GM18519 (cell line): ENCODE data around the gene PSORS1C2.
"Not testable (repeated sequence)": the region's sequence is repeated elsewhere in the genome, so short reads cannot be mapped to it uniquely, and the experiment has no call there.

Experiments used
- ATAC-seq: cut with Tn5 transposase; IDR thresholded peaks from one replicate; pipeline ENCODE4 v1.9.1; 2021; ENCODE audit warnings: mild to moderate bottlenecking, moderate library complexity; ENCODE audit not compliant: unreplicated experiment, low FRiP score

PSORS1C2 gene

DNA sequence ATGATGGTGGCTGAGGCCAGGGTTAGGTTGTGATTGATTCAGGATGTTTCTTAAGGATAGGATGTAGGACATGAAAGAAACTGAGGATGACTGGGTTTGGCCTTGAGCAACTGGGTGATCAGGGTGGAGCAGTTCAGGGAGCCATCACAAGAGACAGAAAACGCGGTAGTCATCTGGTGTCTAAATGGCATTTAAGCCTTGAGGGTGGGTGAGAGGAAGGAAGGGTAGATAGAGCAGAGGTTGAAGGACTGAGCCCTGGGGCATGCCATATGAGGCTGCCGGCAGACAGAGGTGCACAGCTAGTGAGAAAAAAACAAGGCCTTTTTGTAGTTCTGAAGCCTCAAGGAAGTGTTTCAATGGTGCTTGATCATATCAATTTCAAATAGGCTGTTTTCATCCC lies 29.7 kb upstream of the PSORS1C2 start:
- no peak for ATAC-seq

DNA sequence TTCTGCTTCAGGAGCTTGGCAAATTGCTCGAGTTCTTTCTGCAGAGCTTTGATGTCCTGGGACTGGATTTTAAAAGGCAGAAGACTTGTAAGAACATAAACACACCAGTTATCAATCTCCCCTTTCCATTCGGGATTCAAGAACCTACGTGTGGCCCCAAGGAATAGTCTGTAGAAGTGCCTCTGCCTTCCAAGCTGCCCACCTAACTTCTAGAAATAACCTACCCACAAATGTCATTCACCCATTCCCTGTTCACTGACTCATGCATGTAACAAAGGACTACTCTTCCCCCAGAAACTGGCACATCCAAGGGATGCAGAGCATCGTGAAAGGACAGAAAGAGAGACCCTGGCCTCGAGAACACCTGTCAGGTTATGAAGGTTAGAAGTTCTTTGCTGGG lies 27.1 kb upstream of the PSORS1C2 start:
- ATAC-seq: no peak

DNA sequence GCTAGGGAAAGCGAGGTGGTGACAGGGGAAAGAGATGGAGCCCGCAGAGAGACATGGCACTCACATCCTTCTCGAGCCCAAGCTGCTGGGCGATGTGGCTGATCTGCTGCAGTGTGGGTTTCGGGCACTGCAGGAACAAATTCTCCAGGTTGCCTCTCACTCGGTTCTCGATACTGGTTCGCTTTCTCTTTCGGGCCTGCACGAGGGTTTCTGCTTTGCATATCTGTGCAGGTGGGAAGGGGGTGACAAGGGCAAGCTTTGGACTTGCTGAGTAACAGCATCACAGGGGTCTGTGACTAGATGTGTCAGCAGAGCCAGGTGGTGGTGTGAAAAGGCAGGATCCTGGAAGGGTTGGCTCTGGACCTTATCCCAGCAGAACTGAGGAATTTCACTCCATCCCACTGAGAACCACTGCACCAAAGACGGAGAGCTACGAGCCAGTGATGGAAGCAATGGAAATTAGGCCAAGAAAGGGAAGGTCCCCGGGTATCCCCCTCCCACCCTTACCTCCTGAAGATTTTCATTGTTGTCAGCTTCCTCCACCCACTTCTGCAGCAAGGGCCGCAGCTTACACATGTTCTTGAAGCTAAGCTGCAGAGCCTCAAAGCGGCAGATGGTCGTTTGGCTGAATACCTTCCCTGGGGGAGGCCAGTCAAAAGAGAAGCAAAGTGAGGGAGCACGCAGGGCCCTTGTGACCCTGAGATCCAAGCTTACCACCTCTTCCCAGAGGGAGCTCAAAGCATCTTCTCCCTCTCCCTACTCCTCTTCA lies 26.4 kb upstream of the PSORS1C2 start:
- not testable (repeated sequence) for ATAC-seq

DNA sequence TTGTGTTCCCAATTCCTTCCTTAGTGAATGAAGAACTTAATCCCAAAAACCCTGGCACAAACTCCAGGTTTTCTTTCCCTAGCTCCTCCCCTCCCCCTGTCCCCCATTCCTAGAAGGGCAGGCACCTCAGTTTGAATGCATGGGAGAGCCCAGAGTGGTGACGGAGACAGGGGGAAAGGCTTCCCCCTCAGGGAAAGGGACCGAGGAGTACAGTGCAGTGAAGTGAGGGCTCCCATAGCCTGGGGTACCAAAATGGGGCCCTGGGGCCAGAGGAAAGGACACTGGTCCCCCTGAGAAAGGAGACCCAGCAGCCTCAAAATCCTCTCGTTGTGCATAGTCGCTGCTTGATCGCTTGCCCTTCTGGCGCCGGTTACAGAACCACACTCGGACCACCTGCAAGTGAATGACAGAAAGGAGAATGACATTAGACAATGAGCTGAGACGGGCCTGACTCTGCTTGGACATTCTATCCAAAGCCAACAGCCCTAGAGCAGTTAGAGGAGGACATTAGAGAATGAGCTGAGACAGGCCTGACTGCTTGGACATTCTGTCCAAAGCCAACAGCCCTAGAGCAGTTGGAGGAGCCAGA lies 25.7 kb upstream of the PSORS1C2 start:
- ATAC-seq: not testable (repeated sequence)

DNA sequence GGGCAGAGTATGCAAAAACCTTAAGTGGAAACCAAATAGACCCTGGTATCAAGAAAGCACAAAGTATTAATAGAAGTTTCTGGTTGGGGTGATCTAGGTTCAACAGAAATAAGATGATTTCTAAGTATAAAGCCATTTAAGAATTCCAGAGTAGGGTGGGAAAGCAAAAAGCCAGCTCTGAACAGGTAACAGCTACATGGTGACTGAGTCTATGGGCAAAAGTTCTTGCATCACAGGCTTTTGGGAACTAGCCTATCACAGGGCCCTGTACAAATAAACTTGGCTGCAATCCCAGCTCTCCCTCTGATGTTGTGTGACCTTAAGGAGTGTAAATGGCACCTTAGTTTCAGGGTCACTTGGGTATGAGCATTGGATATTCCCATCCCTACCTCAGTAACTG lies 25.1 kb upstream of the PSORS1C2 start:
- no peak for ATAC-seq

DNA sequence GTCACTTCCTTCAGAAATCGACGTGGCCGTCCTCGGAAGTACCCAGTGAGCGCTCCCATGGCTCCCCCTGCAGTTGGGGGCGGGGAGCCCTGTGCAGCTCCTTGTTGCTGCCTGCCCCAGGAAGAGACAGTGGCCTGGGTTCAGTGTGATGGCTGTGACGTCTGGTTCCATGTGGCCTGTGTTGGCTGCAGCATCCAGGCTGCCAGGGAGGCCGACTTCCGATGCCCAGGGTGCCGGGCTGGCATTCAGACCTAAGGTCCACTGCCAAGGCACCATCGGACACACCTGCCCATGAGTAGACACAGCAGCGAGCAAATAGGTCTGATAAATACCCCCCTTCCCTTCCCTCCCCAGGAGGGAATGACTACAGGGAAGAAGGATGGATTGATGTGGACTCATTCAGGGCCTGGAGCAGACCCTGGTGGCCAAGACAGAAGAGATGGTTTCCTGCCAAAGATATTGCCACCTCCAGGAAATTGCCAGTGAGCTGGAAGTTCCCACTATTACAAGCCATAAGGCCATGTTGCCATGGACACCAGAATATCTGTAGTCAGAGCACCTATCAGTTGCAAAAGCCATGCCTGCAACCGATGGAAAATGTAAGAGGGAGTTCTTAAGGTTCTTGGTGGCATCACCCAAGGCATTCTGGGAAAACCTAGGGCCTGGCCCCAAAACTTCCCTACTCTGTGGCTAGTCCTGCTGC lies 23.7 kb upstream of the PSORS1C2 start:
- ATAC-seq: no peak

DNA sequence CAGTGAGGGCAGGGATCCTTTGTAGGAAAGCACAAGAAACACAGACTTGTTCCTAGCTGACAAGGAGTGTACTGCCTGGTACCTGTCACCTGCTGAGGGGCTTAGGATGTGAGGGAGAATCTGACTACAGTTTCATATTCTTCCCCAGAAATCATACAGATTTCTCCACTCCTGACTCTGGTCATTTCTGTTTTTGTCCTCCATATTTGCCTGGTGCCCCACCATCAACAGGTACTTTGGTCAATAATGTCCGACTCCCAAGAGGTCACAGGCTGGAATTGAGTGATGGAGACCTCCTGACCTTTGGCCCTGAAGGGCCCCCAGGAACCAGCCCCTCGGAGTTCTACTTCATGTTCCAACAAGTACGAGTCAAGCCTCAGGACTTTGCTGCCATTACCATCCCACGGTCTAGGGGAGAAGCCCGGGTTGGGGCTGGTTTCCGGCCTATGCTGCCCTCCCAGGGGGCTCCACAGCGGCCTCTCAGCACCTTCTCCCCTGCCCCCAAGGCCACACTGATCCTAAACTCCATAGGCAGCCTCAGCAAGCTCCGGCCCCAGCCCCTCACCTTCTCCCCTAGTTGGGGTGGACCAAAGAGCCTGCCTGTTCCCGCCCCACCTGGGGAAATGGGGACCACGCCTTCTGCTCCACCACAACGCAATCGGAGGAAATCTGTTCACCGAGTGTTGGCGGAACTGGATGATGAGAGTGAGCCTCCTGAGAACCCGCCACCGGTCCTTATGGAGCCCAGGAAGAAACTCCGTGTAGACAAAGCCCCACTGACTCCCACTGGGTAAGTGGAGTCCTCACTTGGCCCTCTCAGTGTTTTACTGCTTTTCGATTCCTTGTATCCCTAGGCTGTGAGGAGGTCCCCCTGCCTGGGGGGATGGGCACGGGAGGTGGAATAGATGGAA lies 22.6 kb upstream of the PSORS1C2 start:
- no peak for ATAC-seq

DNA sequence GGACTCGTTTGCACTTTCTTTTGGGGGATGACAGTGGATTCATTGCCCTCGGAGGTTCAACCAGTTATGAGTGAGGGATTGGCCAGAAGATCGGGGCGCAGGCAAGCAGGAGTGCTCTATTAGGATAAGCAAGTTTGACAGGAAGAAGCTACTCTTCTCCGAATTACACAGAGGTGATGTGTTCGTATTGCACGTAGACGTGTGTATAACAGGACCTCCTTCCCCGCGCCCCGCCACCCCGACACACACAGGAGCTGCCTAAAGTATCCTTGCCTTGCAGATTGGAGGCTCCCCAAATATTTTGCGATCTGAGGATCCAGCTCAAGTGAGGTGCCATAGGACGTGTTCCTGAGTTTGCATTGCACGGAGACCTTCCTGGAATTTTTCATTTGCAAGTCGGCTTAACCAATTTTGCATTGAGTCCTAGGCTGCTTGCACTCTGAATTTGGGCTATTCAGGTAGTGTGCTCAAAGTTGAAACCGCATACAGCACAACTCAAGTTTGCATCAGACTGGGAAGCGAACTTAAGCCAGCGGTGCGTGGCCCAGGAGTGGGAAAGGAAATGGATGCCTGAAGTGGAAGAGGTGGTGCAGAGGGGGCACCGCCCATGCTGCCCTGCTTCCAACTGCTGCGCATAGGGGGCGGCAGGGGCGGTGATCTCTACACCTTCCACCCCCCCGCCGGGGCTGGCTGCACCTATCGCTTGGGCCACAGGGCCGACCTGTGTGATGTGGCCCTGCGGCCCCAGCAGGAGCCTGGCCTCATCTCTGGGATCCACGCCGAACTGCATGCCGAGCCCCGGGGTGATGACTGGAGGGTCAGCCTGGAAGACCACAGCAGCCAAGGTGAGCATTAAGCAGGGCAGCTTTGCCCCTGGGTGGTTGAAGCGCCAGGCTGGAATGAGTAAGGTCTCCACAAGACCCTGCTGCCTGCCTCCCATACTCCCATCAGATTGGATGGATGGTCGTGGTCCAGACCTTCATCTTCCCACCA lies 20.3 kb upstream of the PSORS1C2 start:
- ATAC-seq: no peak

DNA sequence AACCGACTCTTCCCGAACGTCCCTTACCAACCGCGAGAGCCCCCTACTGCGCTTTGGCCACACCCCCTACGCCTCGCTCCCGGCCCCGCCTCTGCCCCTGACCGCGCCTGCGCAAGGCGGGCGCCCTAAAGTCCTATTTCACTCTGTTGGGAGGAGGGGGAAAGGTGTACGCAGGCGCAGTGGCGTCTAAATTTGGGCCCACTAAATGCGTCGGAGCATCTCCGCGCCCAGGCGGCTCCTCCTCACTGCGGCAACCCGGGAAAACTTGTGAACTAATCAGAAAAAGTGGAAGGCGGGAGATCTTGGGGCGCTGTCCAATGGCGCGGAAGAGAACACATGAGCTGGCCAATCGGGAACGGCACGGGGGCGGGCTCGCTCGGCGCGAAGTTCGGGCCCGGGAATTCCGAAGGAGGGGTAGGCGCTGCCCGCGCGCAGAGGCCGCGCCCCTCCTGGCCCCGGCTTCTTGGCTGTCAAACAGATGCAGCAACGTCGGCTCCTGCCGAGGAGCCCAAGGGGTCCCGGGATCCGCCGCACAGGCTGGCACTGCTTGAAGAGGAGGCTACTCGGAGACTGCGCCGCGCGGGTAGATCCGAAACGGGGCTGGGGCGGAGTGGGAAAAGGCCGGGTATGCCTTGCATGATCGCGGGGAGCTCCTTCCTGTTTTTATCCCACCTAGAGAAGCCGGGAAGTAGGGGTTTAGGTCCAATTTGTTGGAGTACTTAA lies 19.4 kb upstream of the PSORS1C2 start, which contains the start of gene TCF19:
Gene TCF19, plus strand, starts transcription at position 450 of the 723 bp plus-strand sequence. CDS start 881 bp downstream, outside the sequence.
- ATAC-seq: peak; percentile 73

DNA sequence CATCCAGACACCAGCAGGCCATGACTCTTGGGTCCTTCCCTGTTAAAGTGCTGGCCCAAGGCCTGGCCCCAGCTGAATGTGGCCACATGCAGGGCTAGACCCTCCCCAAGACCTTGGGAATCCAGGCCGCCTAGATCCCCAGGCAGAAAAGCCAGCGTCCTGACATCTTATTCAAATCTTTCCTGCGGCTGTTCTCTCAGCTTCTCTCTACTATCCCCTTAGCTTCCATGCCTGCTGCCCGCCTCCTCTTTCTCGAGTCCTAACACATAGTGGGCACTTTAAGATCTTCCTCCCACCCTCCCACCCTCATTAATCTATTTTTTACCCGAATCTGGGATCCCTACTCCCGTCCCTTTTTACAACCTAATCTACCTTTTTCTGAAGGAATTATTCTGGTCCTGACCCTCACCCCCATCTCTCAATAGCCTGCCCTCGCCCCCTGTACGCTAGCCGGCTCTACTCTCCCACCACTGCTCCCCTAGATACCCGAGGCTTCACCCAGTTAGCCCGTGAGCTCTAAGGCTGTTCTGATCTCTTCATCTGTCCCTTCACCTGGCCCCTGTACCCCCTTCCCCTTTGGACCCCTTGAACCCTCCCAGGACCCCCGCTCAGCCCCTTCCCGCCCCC lies 18.8 kb upstream of the PSORS1C2 start, which contains the start of gene CCHCR1:
Gene CCHCR1, minus strand, starts transcription at position 290 of the 627 bp plus-strand sequence. Its CDS starts 202 bp downstream, at position 88.
- no peak for ATAC-seq

DNA sequence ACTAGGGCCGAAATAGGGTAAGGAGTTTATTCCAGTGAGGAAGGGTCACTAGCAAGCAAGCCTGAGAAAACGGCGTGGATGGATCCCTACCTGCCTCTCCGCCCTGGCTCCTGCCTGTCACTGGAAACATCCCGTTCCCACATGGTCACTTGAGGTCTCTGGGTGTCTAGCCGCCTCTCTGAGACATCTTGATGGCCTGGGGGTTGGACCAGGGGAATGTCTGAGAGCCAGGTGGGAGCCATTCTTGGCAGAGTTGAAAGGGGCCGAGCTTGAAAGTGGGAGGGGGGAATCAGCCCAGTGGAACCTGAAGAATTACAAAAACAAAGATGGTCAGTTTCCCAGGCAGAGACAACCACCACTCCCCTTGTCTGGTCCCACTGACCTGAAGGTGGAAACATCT lies 17.8 kb upstream of the PSORS1C2 start:
- ATAC-seq: no peak

DNA sequence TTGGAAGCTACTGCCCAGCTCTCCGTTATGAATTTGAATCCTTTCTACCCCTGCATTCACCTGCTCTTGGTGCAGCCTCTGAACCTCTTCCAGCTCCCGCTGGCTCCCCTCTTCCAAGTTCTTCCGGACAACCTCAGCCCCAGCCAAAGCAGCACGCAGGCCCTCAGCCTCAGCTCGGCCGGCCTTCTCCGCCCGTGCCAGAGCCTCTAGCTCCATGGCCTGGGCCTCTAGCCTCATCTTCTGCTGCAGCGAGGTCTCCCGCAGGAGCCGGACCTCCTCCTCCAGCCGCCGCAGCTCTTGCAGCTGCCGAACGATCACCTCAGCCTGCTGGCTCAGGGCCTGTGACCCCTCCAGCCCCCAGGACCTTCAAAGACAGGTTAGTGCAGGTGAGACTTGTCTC lies 15.6 kb upstream of the PSORS1C2 start:
- no peak for ATAC-seq

DNA sequence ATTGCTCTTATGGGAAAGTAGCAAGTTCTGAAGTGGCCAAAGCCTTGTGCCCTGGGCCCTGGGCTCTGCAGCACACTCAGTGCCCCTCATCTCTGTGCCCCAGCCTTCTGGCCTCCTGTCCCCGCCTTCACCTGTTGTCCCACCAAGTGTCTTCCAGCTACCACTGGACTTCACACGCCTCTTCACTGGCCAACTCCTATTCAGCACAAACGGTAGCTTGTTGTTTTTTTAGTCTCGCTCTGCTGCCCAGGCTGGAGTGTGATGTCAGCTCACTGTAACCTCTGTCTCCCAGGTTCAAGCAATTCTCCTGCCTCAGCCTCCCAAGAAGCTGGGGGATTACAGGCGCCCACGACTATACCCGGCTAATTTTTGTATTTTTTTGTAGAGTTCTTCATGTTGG lies 13.9 kb upstream of the PSORS1C2 start:
- no peak for ATAC-seq

DNA sequence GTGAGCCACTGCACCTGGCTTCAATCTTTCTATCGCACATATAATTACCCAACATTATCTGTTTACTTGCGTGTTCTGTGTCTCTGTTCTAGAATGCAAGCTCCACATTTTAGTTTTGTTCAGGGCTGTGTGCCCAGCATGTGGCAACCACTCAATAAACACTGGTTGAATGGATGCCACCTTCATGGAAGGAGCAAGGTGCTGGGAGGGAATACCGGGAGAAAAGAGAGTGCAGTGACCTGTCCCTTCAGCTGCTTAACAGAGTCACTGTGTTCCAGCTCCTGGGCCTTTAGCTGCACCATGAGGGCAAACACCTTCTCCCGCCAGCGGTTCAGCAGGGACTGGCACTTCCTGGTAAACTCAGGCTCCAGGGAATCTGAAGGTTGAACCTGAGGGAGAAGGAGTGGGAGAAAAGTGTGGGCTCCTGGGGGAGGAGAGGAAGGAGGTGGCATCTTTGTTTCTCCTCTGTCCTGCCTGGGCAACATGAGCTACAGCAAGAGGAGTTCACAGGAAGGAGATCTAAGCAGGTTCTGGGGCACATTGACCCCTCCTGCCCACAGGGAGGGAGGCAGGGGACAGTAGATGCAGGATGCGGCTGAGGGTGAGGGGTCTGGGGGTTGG lies 11.1 kb upstream of the PSORS1C2 start:
- ATAC-seq: no peak

DNA sequence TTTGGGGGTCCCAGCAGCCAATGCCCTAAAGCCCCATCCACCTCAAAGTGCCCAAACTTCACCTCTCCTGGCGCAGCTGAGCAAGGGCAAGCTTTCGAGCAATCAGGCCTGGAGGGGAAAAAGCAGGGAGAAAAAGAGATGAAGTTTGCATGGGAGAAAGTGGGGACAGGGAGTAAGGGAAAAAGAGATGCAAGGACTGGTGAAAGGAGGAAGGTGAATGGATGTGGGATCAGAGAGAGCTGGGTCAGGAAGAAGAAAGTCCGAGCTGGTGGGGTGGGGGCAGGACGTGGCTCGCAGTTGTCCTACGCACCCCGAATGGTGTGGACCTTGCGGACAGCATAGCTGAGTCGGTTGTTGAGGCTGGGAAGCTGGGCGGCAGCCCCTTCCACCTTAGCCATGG lies 6.5 kb upstream of the PSORS1C2 start:
- ATAC-seq: no peak

DNA sequence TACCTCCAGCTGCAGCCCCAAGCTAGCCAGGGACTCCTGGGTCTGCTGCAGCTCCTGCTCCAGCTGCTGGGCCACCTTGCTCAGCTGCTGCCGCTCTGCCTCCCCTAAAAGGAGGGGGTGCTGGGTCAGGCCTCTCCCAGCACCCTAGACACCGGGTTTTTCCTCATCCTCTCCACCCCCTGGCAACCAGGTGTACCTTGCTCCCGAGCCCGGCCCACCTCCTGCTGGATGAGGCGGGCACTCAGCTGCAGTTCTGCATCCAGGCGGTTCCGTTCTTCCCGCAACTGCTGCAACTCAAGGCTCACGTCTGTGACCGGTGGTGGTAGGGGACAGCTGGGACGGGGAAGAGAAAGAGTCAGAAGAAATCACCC lies 6.1 kb upstream of the PSORS1C2 start:
- ATAC-seq: no peak

DNA sequence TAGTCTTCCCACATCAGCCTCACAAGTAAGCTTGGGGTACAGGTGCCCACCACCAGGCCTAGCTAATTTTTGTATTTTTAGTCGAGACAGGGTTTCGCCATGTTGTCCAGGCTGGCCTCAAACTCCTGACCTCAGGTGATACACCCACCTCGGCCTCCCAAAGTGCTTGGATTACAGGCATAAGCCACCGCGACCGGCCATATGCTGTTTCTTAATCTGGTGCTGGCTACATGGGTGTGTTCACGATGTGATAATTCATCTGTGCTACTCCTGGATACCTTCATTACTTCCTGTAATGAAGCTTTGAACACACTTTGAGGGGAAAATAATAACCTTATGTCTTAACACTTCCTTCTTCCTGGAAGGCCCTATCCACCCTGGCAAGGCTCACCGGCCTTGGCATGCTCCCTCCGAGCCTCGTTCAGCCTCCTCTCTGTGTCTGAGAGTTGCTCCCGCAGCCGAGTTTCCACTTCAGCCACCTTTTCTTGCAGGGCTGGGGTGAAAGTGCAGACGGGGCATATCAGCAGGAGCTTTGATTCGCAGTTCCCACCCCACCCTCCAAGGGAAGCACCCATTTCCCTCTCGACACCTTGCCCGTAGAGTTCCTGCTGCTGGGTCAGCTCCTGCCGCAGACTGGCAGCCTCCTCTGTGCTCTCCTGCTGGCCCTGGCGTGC lies 5.6 kb upstream of the PSORS1C2 start:
- ATAC-seq: no peak
